Neural cell (in vitro differentiated cells): ENCODE results near the gene PEX7. TPM values are rescaled to one million over a fixed set of nuclear protein-coding genes. Genes with fewer than 3 reads are reported as not detected.

Experiments
- H2AFZ ChIP-seq: fragments of 200-600, 300-800 bp; sonication (generic), shearing (Covaris generic); 2 replicates; pipeline ENCODE4 v1.6.0; 2014; ENCODE audit warnings: low read depth, mild to moderate bottlenecking, antibody characterized with exemption, low read length, moderate library complexity
- H3F3A ChIP-seq: fragments of 200-600 bp; shearing (Covaris generic); 2 replicates; pipeline ENCODE4 v1.6.1; 2016; ENCODE audit warnings: mild to moderate bottlenecking, moderate library complexity, mixed read lengths, antibody characterized with exemption, low read length; ENCODE audit not compliant: insufficient read depth, poor library complexity, severe bottlenecking
- H3K27ac ChIP-seq: fragments of 200-600, 300-800 bp; sonication (generic), shearing (Covaris generic); 2 replicates; pipeline ENCODE4 v1.5.1; 2014; ENCODE audit warnings: mild to moderate bottlenecking, low read length, moderate library complexity
- H3K27me3 ChIP-seq: fragments of 300-800, 200-600 bp; sonication (generic), shearing (Covaris generic); 2 replicates; pipeline ENCODE4 v1.6.0; 2014; ENCODE audit warnings: mild to moderate bottlenecking, low read depth, low read length, moderate library complexity; ENCODE audit not compliant: insufficient read depth
- H3K36me3 ChIP-seq: fragments of 300-800, 200-600 bp; sonication (generic), shearing (Covaris generic); 2 replicates; pipeline ENCODE4 v1.5.1; 2014; ENCODE audit warnings: mild to moderate bottlenecking, antibody characterized with exemption, low read length, moderate library complexity; ENCODE audit not compliant: insufficient read depth
- H3K4me2 ChIP-seq: fragments of 300-800, 200-600 bp; sonication (generic), shearing (Covaris generic); 2 replicates; pipeline ENCODE4 v1.6.0; 2014; ENCODE audit warnings: mild to moderate bottlenecking, low read length
- H3K4me3 ChIP-seq: fragments of 300-800, 200-600 bp; sonication (generic), shearing (Covaris generic); 2 replicates; pipeline ENCODE4 v1.5.1; 2014; ENCODE audit warnings: mild to moderate bottlenecking, low read length, moderate library complexity
- H3K79me2 ChIP-seq: fragments of 200-600 bp; shearing (Covaris generic); replicated peaks from 2 replicates; pipeline ENCODE4 v1.6.0; 2014; ENCODE audit warnings: mild to moderate bottlenecking, low read length, moderate library complexity; ENCODE audit not compliant: insufficient read depth
- H3K9ac ChIP-seq: fragments of 300-800, 200-600 bp; sonication (generic), shearing (Covaris generic); 2 replicates; pipeline ENCODE4 v1.6.1; 2016; ENCODE audit warnings: mild to moderate bottlenecking, low read length, mixed read lengths
- H3K9me2 ChIP-seq: fragments of 200-600 bp; shearing (Covaris generic); 2 replicates; pipeline ENCODE4 v1.6.1; 2016; ENCODE audit warnings: mild to moderate bottlenecking, low read length, mixed read lengths; ENCODE audit not compliant: insufficient read depth
- H3K9me3 ChIP-seq: fragments of 200-600, 300-800 bp; sonication (generic), shearing (Covaris generic); 2 replicates; pipeline ENCODE4 v1.6.1; 2016; ENCODE audit warnings: mild to moderate bottlenecking, mixed run types, low read length, moderate library complexity, mixed read lengths
- H4K20me1 ChIP-seq: fragments of 200-600 bp; shearing (Covaris generic); 2 replicates; pipeline ENCODE4 v1.6.1; 2016; ENCODE audit warnings: mild to moderate bottlenecking, mixed run types; ENCODE audit not compliant: insufficient read depth
- CTCF ChIP-seq: fragments of 450-650 bp; IDR thresholded peaks from 2 replicates; pipeline ENCODE4 v1.5.1; 2014; ENCODE audit warnings: antibody characterized with exemption, mild to moderate bottlenecking, moderate library complexity; ENCODE audit not compliant: poor library complexity, severe bottlenecking
- EP300 ChIP-seq: fragments of 450-650 bp; conservative IDR thresholded peaks from 2 replicates; pipeline ENCODE4 v1.6.1; 2014; ENCODE audit warnings: antibody characterized with exemption, mild to moderate bottlenecking, moderate library complexity; ENCODE audit not compliant: poor library complexity, severe bottlenecking
- EZH2 ChIP-seq: fragments of 200-600, 300-800 bp; shearing (Covaris generic), sonication (generic); IDR thresholded peaks from 2 replicates; pipeline ENCODE4 v1.6.1; 2014; ENCODE audit warnings: antibody characterized with exemption, low read length, borderline replicate concordance, mild to moderate bottlenecking; ENCODE audit not compliant: insufficient read depth, poor library complexity, severe bottlenecking
- MXI1 ChIP-seq: fragments of 450-650 bp; conservative IDR thresholded peaks from 2 replicates; pipeline ENCODE4 v1.6.1; 2014; ENCODE audit warnings: antibody characterized with exemption, mild to moderate bottlenecking; ENCODE audit not compliant: poor library complexity, severe bottlenecking
- POLR2AphosphoS5 ChIP-seq: IDR thresholded peaks from 2 replicates; pipeline ENCODE4 v1.6.1; 2012
- RAD21 ChIP-seq: fragments of 450-650 bp; conservative IDR thresholded peaks from 2 replicates; pipeline ENCODE4 v1.6.1; 2014; ENCODE audit warnings: antibody characterized with exemption, mild to moderate bottlenecking, moderate library complexity
- SMC3 ChIP-seq: fragments of 450-650 bp; conservative IDR thresholded peaks from 2 replicates; pipeline ENCODE4 v1.6.1; 2014; ENCODE audit warnings: antibody characterized with exemption, mild to moderate bottlenecking, moderate library complexity; ENCODE audit not compliant: poor library complexity
- TAF1 ChIP-seq: IDR thresholded peaks from 2 replicates; pipeline ENCODE4 v1.6.1; 2012; ENCODE audit warnings: low read depth
- polyA plus RNA-seq: library from polyadenylated mRNA; depleted of rRNA; stranded (reverse); fragments of >200 nt; gene quantifications from 2 replicates; pipeline ENCODE4 v1.2.3, GENCODE V29; 2014
- TF ChIP-seq, protein P1 (sequence below): IDR thresholded peaks from 2 replicates; pipeline ENCODE4 v1.6.1; 2012; ENCODE audit warnings: borderline replicate concordance

PEX7 gene
- polyA plus RNA-seq, 1 donor from 2014 or later, result 10.8 TPM

DNA sequence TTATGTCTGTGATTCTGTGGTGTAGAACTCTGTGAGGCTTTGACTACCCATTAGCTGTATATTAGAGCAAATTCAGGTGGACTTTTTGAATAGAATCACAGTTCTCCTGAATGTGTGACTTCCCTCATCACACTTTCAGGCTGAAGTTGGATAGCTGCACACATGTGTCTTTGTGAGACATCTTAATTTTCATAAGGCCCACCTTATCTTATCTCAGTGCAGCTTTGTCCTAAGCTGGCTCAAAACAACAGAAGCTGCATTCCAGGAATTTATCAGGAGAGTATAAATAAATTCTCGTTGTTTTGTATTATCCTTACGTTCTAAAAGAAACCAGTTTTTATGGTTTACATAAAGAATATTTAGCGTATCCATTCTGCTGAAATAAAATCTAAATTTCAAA lies 73.5 kb downstream of the PEX7 start:
- no peak for TF ChIP-seq SMC3
- TF ChIP-seq EZH2, result no peak
- no peak for TF ChIP-seq RAD21
- no peak overlapping the region for H3K4me2 ChIP-seq
- H3K27me3 ChIP-seq, result no peaks in the 10 kb centered on the region
- H3K79me2 ChIP-seq, result no peaks in the 10 kb centered on the region
- H3K9me2 ChIP-seq, result no peaks in the 10 kb centered on the region
- no peak overlapping the region for H3K27ac ChIP-seq
- no peaks in the 10 kb centered on the region for H3F3A ChIP-seq
- H3K9ac ChIP-seq, result no peak overlapping the region
- H4K20me1 ChIP-seq, result no peaks in the 10 kb centered on the region
- H3K4me3 ChIP-seq, result no peak overlapping the region
- H3K36me3 ChIP-seq, result peaks cover 3% of the 10 kb centered on the region
- H2AFZ ChIP-seq, result no peak overlapping the region
- H3K9me3 ChIP-seq, result no peaks in the 10 kb centered on the region

DNA sequence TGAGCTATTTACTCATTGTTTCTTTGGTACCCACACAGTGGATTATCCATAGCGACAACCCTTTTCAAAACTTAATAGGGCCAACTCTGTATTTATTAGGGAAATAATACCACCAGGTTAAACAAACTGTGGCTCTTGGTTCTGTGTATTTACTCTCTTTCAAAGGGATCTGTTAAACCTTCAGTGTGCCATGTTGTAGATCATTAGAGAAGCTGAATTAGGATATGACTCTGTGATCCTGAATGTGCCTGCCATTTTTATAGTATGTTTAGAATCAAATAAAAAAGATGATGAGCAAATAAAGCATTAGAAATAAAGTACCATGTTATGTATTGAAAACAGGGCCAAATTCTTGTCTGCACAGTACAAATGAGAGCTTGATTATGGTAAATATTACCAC lies 74.7 kb downstream of the PEX7 start:
- Histone ChIP-seq H3F3A (no peaks in the 10 kb centered on the region), H3K27ac (no peak overlapping the region), H3K4me2 (no peak overlapping the region), H3K9me2 (no peaks in the 10 kb centered on the region), H3K9me3 (no peaks in the 10 kb centered on the region), H3K36me3 (peaks cover 3% of the 10 kb centered on the region), H3K27me3 (no peaks in the 10 kb centered on the region), H4K20me1 (no peaks in the 10 kb centered on the region), H2AFZ (no peak overlapping the region), H3K9ac (no peak overlapping the region), H3K4me3 (no peak overlapping the region), H3K79me2 (no peaks in the 10 kb centered on the region)
- TF ChIP-seq, protein P1, sequence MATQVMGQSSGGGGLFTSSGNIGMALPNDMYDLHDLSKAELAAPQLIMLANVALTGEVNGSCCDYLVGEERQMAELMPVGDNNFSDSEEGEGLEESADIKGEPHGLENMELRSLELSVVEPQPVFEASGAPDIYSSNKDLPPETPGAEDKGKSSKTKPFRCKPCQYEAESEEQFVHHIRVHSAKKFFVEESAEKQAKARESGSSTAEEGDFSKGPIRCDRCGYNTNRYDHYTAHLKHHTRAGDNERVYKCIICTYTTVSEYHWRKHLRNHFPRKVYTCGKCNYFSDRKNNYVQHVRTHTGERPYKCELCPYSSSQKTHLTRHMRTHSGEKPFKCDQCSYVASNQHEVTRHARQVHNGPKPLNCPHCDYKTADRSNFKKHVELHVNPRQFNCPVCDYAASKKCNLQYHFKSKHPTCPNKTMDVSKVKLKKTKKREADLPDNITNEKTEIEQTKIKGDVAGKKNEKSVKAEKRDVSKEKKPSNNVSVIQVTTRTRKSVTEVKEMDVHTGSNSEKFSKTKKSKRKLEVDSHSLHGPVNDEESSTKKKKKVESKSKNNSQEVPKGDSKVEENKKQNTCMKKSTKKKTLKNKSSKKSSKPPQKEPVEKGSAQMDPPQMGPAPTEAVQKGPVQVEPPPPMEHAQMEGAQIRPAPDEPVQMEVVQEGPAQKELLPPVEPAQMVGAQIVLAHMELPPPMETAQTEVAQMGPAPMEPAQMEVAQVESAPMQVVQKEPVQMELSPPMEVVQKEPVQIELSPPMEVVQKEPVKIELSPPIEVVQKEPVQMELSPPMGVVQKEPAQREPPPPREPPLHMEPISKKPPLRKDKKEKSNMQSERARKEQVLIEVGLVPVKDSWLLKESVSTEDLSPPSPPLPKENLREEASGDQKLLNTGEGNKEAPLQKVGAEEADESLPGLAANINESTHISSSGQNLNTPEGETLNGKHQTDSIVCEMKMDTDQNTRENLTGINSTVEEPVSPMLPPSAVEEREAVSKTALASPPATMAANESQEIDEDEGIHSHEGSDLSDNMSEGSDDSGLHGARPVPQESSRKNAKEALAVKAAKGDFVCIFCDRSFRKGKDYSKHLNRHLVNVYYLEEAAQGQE, result no peak
- TF ChIP-seq CTCF (no peak), EP300 (no peak), EZH2 (no peak), TAF1 (no peak), MXI1 (no peak), SMC3 (no peak), POLR2AphosphoS5 (no peak), RAD21 (no peak)
